GM20000 (cell line): Measurements from ENCODE around the gene NIT1.
A peak's percentile ranks its signal among the peaks of the same experiment; 100 is the strongest.

Source experiments
- DNase-seq: peaks from one replicate; pipeline ENCODE4 v3.0.0; 2012; ENCODE audit warnings: low spot score
- CTCF ChIP-seq: IDR thresholded peaks from 2 replicates; pipeline ENCODE4 v1.5.1; 2012; ENCODE audit warnings: mild to moderate bottlenecking, control low read depth; ENCODE audit errors: extremely low read depth, missing control alignments

Gene NIT1

DNA sequence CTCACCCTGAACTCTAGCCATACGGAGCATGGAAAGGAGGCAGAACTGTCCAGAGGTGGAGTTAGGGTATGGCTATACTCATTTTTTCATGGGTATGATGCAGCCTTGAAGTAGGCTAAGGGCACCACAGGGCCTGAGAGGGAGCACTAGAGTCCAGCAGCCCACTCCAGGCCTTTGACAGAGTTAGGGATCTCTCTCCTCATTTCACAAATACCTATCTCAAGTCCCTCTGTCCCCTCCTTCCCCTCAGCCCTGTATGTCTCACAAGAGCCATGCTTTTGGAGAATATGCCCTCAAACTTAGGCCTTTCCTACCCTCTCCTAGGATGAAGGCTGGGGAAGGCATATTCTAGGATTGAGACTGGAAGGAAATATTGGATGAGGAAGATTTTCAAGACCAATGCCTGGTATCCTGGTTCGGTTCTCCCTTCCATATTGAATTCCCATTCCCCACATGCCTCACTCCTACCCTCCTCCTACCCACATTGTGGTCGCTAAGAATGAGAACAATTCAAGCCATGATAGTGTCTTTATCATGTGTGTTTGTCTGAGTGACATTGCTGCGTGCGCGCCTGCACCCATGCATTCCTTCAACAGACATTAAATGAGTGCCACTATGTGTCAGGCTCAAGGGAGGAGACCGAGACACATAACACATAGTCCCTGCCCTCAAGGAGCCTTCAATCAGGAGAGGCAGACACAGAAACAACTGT lies 26.0 kb upstream of the NIT1 start:
- DNase-seq: no peak
- no peak for TF ChIP-seq CTCF

- TF ChIP-seq CTCF: no peak
Measured at GRCh38 chr1:161092621-161093028, 25.3 kb upstream of the NIT1 start.

DNA sequence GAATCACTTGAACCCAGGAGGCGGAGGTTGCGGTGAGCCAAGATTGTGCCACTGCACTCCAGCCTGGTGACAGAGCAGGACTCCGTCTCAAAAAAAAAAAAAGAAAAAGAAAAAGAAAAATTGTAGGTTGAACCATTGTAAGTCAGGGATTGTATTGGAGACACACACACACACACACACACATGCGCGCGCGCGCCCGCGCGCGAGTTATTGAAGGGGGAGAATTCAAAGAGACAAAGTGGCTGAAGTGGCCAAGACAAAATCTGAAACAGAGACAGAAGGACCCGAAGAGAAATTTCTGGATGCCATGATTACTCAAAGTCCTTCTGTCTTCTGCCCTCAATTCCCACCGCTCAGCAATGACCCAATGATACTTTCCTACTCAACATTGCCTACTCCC lies 23.4 kb upstream of the NIT1 start:
- TF ChIP-seq CTCF: no peak
- DNase-seq: no peak

More at GRCh38 chr1:161092621-161093028, 25.3 kb upstream of the NIT1 start:
- peak; percentile 68 for DNase-seq

- no peak for TF ChIP-seq CTCF
- DNase-seq: no peak
Measured at GRCh38 chr1:161095230-161095629, 22.7 kb upstream of the NIT1 start.

- no peak for TF ChIP-seq CTCF
- DNase-seq: peak; percentile 80
Measured at GRCh38 chr1:161096015-161096414, 21.9 kb upstream of the NIT1 start.

DNA sequence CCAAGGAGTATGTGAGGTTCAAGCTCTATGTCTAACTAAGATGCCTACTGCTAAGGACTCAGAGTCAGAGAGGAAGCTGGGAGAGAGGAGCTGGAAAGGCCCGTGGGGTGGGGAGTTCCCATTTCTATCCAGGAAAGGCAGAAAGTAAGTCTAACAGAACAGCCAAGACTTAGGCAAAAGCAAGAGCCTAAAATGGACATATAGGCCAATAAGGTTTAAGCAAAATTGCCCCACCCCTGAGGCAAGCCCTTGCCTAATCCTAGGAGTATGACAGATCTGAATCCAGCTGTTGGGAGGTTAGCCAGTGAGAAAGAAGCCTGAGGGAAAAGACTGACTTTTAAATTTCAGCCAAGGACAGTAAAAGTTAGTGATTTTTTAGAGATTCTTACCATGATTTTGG lies 21.4 kb upstream of the NIT1 start:
- TF ChIP-seq CTCF: no peak

GRCh38 chr1:161098210-161099068 lies 19.5 kb upstream of the NIT1 start, which contains the start of gene KLHDC9:
TSS of gene KLHDC9 (plus strand) at chr1:161098361. CDS start at chr1:161098536, 175 bp downstream.
- peak; percentile 96 for DNase-seq

More for the DNA sequence above, 21.4 kb upstream of the NIT1 start:
- no peak for DNase-seq

More at GRCh38 chr1:161098210-161099068, 19.5 kb upstream of the NIT1 start, which contains the start of gene KLHDC9:
- no peak for TF ChIP-seq CTCF
